ENCODE measurements around the gene CDH11. TPM values are rescaled to one million over a fixed set of nuclear protein-coding genes. Genes with fewer than 3 reads are reported as not detected.

Gene CDH11
- polyA plus RNA-seq, 1 donor from 2014 or later = 22.9 TPM

- Histone ChIP-seq H3K9me3 (ENCODE audit: low read length) (no peaks in the 10 kb centered on the region), H3K27me3 (ENCODE audit: insufficient read depth, low read depth, low read length) (peaks cover 6% of the 10 kb centered on the region), H3F3A (ENCODE audit: insufficient read depth, low read length, poor library complexity, severe bottlenecking) (no peaks in the 10 kb centered on the region), H3K36me3 (ENCODE audit: insufficient read depth, low read length) (no peaks in the 10 kb centered on the region), H3K9ac (ENCODE audit: low read length) (no peak overlapping the region), H4K20me1 (ENCODE audit: insufficient read depth) (no peaks in the 10 kb centered on the region), H3K4me3 (ENCODE audit: low read length) (peak overlapping the region; percentile 33), H2AFZ (ENCODE audit: low read depth, low read length) (no peak overlapping the region), H3K27ac (ENCODE audit: low read length) (no peak overlapping the region), H3K4me2 (ENCODE audit: low read length) (no peak overlapping the region), H3K79me2 (replicated peaks; ENCODE audit: insufficient read depth, low read length) (peaks cover 42% of the 10 kb centered on the region), H3K9me2 (ENCODE audit: insufficient read depth, low read length) (no peaks in the 10 kb centered on the region)
- TF ChIP-seq CTCF (IDR thresholded peaks at IDR 0.05; ENCODE audit: poor library complexity, severe bottlenecking) = peak; percentile 94
- peak; percentile 95 for TF ChIP-seq SMC3 (conservative IDR thresholded peaks at IDR 0.05; ENCODE audit: poor library complexity)
- peak; percentile 25 for TF ChIP-seq EP300 (conservative IDR thresholded peaks at IDR 0.05; ENCODE audit: poor library complexity, severe bottlenecking)
- no peak for TF ChIP-seq EZH2 (IDR thresholded peaks at IDR 0.05; ENCODE audit: borderline replicate concordance, insufficient read depth, low read length, poor library complexity, severe bottlenecking)
- peak; percentile 98 for TF ChIP-seq RAD21 (conservative IDR thresholded peaks at IDR 0.05)
These were observed 3.9 kb downstream of the CDH11 start for GRCh38 chr16:65117811-65118448.

DNA sequence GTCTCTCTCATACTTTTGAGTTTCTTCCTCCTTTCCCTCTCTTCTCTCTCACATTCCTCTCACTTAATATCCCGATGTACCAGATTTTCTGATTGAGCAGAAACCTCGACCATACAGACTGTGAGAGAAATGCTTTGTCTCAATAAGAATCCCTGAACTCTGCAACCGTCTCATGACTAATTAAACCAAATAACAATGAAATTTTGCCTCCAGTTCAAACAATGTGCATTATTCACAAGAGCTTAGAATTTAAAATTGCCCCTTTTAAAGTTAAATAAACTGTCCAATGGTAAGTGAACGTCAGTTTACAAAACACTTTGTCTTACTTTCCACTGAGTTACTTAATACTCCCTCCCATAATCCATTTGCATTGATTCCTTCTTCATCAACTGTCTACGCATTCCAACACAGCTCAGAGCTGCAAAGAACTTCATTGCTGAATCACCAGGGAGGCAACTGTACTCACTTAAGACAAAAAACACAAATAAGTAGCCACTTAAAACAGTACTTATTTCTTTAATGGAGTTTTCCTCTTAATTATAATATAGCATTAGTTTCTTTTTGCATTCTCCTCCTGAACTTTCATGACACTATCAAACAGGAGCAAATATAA, 4.9 kb downstream of the CDH11 start:
- no peaks in the 10 kb centered on the region for H3K9me2 ChIP-seq (ENCODE audit: insufficient read depth, low read length)
- TF ChIP-seq EZH2 (IDR thresholded peaks at IDR 0.05; ENCODE audit: borderline replicate concordance, insufficient read depth, low read length, poor library complexity, severe bottlenecking) = no peak
- no peak for TF ChIP-seq POLR2AphosphoS5 (IDR thresholded peaks at IDR 0.05)
- TF ChIP-seq CTCF (IDR thresholded peaks at IDR 0.05; ENCODE audit: poor library complexity, severe bottlenecking) = no peak
- no peak for TF ChIP-seq TAF1 (IDR thresholded peaks at IDR 0.05; ENCODE audit: low read depth)
- no peak for TF ChIP-seq SMC3 (conservative IDR thresholded peaks at IDR 0.05; ENCODE audit: poor library complexity)
- TF ChIP-seq RAD21 (conservative IDR thresholded peaks at IDR 0.05) = no peak
- TF ChIP-seq REST (IDR thresholded peaks at IDR 0.05; ENCODE audit: borderline replicate concordance) = no peak
- no peak for TF ChIP-seq EP300 (conservative IDR thresholded peaks at IDR 0.05; ENCODE audit: poor library complexity, severe bottlenecking)
- no peak for TF ChIP-seq MXI1 (conservative IDR thresholded peaks at IDR 0.05; ENCODE audit: poor library complexity, severe bottlenecking)

More for the DNA sequence above, 4.9 kb downstream of the CDH11 start:
- Histone ChIP-seq H2AFZ (ENCODE audit: low read depth, low read length) (no peak overlapping the region), H3K36me3 (ENCODE audit: insufficient read depth, low read length) (no peaks in the 10 kb centered on the region), H3K9me3 (ENCODE audit: low read length) (no peaks in the 10 kb centered on the region), H3K27me3 (ENCODE audit: insufficient read depth, low read depth, low read length) (no peaks in the 10 kb centered on the region), H3F3A (ENCODE audit: insufficient read depth, low read length, poor library complexity, severe bottlenecking) (no peaks in the 10 kb centered on the region), H3K9ac (ENCODE audit: low read length) (no peak overlapping the region), H4K20me1 (ENCODE audit: insufficient read depth) (no peaks in the 10 kb centered on the region), H3K4me2 (ENCODE audit: low read length) (no peak overlapping the region), H3K27ac (ENCODE audit: low read length) (no peak overlapping the region), H3K4me3 (ENCODE audit: low read length) (no peak overlapping the region), H3K79me2 (replicated peaks; ENCODE audit: insufficient read depth, low read length) (peaks cover 48% of the 10 kb centered on the region)
